ENCODE results near the gene NBPF14.
A peak's percentile ranks its signal among the peaks of the same experiment; 100 is the strongest.
"Not testable (repeated sequence)": the region's sequence is repeated elsewhere in the genome, so short reads cannot be mapped to it uniquely, and the experiment has no call there.

The NBPF14 gene, protein sequence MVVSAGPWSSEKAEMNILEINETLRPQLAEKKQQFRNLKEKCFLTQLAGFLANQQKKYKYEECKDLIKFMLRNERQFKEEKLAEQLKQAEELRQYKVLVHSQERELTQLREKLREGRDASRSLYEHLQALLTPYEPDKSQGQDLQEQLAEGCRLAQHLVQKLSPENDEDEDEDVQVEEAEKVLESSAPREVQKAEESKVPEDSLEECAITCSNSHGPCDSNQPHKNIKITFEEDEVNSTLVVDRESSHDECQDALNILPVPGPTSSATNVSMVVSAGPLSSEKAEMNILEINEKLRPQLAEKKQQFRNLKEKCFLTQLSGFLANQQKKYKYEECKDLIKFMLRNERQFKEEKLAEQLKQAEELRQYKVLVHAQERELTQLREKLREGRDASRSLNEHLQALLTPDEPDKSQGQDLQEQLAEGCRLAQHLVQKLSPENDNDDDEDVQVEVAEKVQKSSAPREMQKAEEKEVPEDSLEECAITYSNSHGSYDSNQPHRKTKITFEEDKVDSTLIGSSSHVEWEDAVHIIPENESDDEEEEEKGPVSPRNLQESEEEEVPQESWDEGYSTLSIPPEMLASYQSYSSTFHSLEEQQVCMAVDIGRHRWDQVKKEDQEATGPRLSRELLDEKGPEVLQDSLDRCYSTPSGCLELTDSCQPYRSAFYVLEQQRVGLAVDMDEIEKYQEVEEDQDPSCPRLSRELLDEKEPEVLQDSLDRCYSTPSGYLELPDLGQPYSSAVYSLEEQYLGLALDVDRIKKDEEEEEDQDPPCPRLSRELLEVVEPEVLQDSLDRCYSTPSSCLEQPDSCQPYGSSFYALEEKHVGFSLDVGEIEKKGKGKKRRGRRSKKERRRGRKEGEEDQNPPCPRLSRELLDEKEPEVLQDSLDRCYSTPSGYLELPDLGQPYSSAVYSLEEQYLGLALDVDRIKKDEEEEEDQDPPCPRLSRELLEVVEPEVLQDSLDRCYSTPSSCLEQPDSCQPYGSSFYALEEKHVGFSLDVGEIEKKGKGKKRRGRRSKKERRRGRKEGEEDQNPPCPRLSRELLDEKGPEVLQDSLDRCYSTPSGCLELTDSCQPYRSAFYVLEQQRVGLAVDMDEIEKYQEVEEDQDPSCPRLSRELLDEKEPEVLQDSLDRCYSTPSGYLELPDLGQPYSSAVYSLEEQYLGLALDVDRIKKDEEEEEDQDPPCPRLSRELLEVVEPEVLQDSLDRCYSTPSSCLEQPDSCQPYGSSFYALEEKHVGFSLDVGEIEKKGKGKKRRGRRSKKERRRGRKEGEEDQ (N-terminal part only)

DNA sequence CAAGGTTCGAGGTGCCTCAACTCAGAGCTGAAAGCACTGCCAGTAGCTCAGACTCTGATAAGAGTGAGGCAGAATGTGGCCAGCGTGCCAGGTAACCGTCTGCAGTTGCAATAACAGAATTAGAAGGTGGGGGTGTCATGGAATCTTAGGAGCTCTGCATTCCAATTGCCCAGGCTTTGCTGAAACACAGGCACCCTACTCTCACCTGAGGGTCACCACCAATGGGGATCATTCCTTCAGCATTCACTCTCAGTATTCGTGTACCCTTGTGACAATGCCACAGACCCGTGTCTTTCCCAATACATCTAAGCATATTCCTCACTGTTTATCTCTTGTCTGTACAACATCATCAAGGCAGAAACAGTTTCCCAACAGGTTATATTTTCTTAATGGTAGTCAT lies at the start of gene NBPF14:
Gene NBPF14, minus strand, starts transcription at position 101 of the 400 bp plus-strand sequence. CDS start 294 bp downstream, outside the sequence.
- not testable (repeated sequence) for DNase-seq

GRCh38 chr1:148625451-148625850 lies 29.6 kb upstream of the NBPF14 start:
- DNase-seq: not testable (repeated sequence)

DNA sequence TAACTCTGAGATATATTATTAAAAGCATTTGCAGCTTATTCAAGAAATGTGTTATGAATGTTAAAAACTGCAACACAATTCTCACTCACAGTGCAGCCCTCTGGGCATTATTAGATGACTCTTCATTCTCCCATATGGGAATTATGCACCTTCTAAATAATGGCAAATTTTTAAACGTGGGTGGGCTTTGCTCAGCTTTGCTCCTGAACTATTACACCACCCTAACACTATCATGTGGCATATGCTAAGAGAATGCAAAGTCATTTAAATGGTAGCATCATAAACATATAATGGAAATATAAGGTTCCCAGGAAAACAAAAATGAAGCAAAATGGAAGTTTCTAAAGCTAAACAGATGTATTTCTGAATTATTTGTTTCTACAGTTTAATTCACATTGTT lies 22.4 kb upstream of the NBPF14 start:
- not testable (repeated sequence) for DNase-seq

DNA sequence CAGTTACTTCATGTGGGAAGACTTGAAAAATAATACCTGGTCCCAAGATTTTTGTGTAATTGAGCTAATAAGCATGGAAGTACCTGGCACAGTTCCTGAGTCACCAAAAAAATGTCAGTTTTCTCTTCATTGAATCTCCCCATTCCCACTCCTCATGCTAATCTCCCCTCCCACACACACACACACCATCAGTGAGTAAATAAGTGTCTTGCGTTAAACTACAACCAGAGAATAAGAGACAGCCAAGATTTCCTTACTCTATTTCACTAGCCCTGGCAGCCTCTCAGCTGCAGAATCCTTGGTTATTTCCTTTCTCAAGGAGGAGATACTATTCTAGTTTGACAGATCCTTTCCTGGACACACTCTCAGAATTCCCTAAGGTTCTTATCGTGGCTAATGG lies 9.5 kb upstream of the NBPF14 start:
- DNase-seq: not testable (repeated sequence)

GRCh38 chr1:148595360-148595759 lies 451 bp downstream of the NBPF14 start:
- DNase-seq: not testable (repeated sequence)

GRCh38 chr1:148591098-148591497 lies 4.7 kb downstream of the NBPF14 start:
- not testable (repeated sequence) for DNase-seq

DNA sequence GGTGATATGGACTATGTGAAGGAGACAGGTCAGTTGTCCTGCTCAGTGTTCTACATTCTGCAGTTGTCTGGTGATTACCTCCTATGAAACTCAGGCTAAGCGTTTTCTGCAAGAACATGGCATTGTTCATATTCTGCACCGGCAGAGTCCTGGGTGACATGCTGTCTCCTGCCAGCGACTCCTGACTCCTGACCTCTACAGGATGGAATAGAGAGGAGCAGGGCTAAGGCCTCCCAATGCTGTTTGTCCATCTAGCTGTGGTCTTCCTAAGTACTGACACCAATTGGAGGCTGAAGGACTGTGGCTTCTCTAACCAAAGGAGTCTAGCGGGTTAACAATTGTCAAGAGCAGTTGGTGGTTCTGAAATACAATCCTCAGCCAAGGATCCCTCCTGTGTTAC lies 63.7 kb downstream of the NBPF14 start:
- DNase-seq: not testable (repeated sequence)

- DNase-seq: peak; percentile 50 to 54
Measured at GRCh38 chr1:148529101-148529567, 66.7 kb downstream of the NBPF14 start.

- DNase-seq: not testable (repeated sequence)
Measured at GRCh38 chr1:148528591-148528990, 67.2 kb downstream of the NBPF14 start.

DNA sequence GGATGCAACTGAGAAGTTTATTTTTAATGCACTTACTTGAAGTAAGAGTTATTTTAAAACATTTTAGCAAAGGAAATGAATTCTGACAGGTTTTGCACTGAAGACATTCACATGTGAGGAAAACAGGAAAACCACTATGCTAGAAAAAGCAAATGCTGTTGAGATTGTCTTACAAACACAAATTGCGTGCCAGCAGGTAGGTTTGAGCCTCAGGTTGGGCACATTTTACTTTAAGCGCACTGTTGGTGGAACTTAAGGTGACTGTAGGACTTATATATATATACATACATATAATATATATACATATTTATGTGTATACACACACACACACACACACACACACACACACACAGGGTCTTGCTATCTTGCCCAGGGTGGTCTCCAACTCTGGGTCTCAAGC lies 69.2 kb downstream of the NBPF14 start:
- DNase-seq: not testable (repeated sequence)

- DNase-seq: not testable (repeated sequence)
Measured at GRCh38 chr1:148523205-148524144, 72.3 kb downstream of the NBPF14 start.

DNA sequence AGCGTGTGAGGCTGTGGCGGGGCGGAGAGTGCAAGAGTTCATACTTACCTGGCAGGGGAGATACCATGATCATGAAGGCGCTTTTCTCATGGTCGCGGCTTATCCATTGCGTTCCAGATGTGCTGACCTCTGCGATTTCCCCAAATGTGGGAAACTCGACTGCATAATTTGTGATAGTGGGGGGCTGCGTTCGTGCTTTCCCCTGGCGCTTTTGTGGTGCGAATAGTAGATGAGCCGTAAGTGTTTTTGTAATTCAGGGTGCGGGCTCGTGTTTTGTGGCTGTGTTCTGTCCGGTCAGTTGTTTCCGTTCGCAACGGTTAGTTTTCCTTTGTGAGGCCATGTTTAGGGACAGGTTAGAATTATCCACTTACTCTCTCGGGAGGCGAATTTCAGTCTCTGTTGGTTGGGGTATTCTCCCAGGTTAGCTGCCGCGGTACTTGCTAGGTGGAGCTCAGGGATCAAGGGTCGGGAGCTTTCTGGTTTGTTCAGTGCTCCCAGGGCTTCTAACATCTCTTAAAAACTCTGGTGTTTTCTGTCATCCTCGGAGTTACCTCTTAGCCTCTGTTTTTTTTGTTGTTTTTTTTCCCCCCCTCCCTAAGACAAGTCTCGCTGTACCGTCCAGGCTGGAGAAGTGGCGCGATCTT lies 73.1 kb downstream of the NBPF14 start:
- peak; percentile 83 to 86 for DNase-seq

DNA sequence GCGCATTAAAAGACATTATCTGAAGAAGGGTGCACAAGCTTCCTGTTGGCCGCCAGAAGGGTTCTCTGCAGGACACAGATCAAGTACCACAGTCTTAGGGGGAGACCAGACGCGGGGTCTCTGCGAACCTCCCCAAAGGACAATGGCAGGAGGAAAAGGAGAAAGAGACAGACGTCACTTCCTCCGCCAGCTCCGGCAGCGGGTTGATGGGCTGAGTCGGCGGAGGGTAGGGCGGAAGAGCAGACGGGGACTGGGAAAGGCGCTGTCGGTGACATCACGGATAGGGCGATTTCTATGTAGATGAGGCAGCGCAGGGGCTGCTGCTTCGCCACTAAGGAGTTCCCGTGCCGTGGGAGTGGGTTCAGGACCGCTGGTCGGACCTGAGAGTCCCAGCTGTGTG lies 73.7 kb downstream of the NBPF14 start:
- DNase-seq: peak; percentile 74 to 83

DNA sequence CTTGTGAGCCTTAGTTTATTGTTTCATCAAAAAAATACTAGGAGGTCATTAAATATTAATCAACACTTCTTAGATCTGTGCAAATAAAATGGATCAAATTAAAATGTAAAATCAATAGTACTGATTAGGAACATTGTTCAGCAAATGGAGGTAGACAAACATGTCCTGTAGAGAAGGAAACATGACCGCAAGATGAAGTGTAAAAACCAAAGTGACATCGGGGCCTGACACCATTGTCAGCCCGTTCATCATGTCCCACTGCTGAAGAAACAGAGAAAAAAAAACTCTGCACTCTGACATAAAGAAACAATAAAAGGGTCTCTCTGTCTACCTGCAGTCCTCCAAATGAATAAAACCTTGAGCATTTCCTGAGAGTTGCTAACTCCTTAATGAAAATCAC lies 81.5 kb downstream of the NBPF14 start:
- not testable (repeated sequence) for DNase-seq

DNA sequence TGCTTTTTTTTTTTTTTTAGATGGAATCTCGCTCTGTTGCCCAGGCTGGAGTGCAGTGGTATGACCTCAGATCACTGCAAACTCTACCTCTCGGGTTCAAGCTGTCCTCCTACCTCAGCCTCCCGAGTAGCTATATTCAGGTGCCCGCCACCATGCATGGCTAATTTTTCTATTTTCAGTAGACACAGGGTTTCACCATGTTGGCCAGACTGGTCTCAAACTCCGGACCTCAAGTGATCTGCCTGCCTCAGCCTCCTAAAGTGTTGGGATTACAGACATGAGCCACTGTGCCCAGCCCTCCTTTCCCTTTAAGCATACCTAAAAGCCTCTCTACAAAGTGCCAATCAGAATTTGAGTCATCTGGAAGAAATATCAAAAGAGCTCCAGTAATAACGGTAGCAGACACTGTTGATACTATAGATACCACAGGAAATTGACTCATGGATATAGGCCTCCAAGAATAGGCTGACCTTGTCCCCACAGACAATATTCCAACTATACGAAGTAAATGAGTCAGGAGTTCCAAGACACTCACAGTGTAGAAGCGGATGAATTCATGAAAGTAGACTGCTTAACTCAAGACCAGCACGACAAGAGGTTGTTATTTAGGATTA lies 83.1 kb downstream of the NBPF14 start:
- DNase-seq: not testable (repeated sequence)

- not testable (repeated sequence) for DNase-seq
Measured at GRCh38 chr1:148493933-148494332, 101.9 kb downstream of the NBPF14 start.

GRCh38 chr1:148483029-148483428 lies 112.8 kb downstream of the NBPF14 start, which contains the start of gene PPIAL4G:
PPIAL4G (minus strand) TSS chr1:148483302; CDS start chr1:148483252, 50 bp downstream.
- not testable (repeated sequence) for DNase-seq

Data from activated CD4-positive, alpha-beta T cell treated with anti-CD3 and anti-CD28 coated beads for 4 hours (primary cell).